ENCODE data around the gene SLC39A9.
"Not testable (repeated sequence)": the region's sequence is repeated elsewhere in the genome, so short reads cannot be mapped to it uniquely, and the experiment has no call there.

The SLC39A9 gene

DNA sequence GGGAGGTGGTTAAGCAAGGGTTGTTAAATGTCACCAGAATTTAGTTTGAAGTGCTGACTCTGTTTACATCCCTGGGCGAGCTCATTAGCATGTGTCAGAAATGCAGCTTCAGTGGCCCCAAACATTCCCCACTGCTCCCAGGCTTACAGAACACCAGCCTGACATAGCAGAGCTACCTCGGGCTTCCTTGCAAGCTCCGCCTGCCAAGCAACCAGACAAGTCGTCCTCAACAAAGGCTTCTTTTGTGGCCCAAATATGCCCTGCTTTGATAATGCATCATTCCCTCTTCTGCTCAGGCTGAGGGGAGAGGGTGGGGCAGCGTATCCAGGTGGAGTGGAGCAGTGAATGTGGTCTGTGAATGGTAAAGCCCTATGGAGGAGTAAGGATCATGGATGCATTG lies 28.4 kb upstream of the SLC39A9 start:
- DNase-seq = no peak

- DNase-seq = no peak
Observed at GRCh38 chr14:69372146-69372545, 26.3 kb upstream of the SLC39A9 start.

DNA sequence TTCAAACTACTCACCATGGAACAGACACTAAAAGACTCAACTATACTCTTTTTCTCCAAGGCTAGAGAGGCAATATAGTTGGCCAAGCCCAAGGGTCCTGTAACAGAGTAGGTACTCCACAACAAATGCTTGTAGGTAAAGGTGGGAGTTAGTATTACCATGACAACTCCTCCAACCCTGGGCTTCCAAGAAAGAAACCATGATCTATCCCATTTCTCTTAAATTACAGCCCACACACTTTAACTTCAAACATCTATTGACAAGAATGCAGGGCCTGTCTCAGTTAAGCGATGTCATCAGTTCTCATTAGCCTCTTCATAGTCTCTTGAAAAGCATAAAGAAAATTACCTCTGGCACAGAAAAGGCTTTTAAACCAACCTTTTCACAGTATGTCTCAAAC lies 25.4 kb upstream of the SLC39A9 start:
- no peak for DNase-seq

DNA sequence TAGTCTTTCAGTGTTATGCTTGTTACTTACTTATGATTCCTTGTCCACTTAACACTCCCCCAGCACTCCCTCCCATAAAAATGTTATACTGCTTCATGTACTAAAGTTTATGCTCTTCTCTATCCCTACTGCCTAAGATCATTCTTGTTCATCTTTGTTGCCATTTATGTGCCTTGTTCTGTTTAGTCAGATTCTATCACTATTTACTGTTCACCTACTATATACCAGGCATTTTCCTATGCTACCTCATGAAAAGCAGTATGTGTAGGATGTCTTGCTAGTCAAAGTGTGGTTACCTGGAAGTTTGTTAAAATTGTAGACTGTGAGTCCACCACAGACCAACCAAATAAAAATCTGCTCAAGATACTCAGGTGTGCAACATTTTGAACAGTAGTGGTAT lies 24.3 kb upstream of the SLC39A9 start:
- no peak for DNase-seq

DNA sequence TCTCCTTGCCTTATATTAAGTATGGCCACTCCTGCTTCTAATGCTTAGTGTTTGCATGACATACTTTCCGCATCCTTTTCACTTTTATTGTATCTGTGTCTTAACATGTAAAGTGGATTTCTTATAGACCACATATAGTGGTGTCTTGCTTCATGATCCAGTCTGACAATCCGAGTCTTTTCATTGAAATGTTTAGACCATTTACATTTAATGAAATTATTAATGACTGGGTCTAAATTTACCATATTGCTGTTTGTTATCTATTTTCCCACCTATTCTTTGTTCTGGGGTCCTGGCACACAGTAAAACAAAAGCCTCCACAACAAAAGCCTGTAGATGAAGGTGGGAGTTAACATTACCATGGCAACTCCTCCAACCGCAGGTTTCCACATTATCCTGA lies 23.3 kb upstream of the SLC39A9 start:
- DNase-seq = no peak

- no peak for DNase-seq
Observed at GRCh38 chr14:69375722-69376121, 22.8 kb upstream of the SLC39A9 start.

DNA sequence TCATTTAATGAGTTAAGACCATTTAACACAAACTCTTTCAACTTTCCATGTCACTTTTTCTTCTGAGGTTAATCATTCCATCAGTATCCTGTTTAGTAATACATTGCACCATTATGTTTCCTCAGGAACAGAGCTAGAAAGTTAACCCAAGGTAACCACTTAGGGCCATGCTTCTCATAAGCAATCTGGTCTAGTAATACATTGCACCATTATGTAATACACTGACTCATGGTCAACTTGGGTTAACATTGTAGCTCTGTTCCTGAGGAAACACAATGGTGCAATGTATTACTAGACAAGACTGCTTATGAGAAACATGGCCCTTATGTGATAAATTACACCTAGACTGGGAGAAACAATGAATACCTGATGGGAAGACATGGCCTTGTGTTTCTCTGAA lies 22.1 kb upstream of the SLC39A9 start:
- DNase-seq = no peak

DNA sequence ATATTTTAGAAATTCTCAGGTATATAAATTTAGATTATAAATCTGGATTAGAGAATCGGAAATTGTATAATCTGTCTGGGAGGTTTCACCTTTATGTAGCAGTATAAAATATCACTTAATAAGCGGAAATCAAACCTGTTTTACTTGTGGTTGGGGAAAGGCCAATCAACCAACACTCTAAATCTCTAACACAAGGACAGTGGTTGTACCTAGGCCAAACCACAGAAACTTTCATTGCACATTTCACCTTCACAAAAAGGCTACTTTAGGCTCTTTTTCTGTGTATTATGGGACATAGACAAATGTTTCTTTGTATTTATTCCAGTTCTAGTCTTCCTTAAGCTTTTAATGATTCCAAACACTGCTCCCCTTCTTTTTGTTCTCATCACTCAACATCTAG lies 20.2 kb upstream of the SLC39A9 start:
- DNase-seq = no peak

- DNase-seq = no peak
Observed at GRCh38 chr14:69387311-69387710, 11.2 kb upstream of the SLC39A9 start.

GRCh38 chr14:69391400-69391799 lies 7.1 kb upstream of the SLC39A9 start:
- not testable (repeated sequence) for DNase-seq

DNA sequence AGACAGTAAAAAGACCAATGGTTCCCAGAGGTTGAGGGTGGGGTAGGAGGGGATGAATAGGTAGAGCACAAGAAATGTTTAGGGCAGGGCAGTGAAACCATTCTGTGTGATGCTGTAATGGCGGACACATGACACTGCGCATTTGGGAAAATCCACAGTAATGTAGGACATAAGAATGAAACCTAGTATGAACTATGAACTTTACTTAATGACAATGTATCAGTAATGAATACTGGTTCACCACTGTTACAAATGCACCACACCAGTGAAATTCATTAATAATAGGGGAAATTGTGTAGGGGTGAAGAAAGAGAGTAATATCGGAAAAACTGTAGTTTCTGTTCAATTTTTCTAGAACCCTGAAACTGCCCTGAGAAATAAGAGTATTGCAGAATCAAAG lies 6.0 kb upstream of the SLC39A9 start:
- no peak for DNase-seq

GRCh38 chr14:69395929-69396328 lies 2.6 kb upstream of the SLC39A9 start:
- no peak for DNase-seq

DNA sequence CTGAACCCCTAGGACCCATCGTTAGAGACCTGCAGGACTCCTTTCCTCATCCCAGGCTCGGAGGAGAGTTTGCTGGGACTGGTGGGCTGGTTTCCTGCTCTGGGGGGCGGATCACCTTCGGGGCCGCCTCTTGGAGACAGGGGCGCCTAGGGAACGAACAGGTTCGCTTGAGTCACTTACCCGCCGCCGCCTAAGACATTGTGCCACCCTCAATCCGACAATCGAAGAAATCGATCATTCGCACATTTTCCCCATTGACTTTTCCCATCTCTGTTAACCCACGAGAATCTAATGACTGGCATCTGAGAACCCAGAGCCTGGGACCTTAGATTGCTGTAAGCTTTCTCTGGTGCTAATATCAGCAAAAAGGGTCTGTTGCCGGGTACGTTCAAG lies 322 bp downstream of the SLC39A9 start:
- DNase-seq = no peak

- DNase-seq = no peak
Observed at GRCh38 chr14:69399750-69400149, 1.3 kb downstream of the SLC39A9 start.

DNA sequence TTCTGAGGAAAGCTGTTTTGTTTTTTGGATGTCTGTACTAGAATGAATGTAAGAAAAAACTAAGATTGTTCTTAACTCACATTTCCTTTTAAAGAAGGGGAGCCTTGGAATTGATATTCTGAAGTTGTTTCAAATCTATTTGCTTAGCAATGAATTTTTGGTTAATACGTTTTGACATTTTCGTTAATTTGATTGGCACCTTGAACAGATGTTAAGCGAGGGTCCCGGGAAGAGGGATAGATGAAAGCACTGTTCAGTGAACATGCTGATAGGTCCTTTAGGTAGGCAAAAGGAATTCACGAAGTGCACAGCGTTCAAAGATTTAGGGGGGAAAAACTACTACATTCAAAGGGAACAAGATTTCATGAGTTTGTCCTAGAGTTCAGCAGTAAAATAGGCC lies 1.7 kb downstream of the SLC39A9 start:
- no peak for DNase-seq

- DNase-seq = no peak
Observed at GRCh38 chr14:69401841-69402240, 3.3 kb downstream of the SLC39A9 start.

DNA sequence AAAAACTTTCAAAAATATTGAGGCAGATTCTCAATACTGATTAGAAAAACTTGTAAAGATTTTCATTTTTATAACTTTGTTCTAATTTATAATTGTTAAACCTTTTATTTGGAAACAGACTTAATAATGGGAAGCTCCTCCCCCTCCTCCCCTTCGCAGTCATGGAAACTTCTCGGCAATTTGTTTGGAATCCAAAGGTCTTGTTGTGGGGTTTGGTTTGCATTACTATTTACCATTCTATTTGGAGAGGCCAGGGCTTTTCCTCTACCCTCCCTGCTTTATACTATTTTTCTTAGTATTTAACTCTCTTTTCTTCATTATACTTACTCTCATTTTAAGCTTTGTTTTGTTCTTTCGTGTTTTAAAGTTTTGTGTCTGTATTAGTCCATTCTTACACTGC lies 6.0 kb downstream of the SLC39A9 start:
- DNase-seq = no peak

- DNase-seq = no peak
Observed at GRCh38 chr14:69404883-69405282, 6.4 kb downstream of the SLC39A9 start.

GRCh38 chr14:69405762-69406161 lies 7.3 kb downstream of the SLC39A9 start:
- no peak for DNase-seq

GRCh38 chr14:69408331-69408960 lies 10.0 kb downstream of the SLC39A9 start:
- no peak for DNase-seq

DNA sequence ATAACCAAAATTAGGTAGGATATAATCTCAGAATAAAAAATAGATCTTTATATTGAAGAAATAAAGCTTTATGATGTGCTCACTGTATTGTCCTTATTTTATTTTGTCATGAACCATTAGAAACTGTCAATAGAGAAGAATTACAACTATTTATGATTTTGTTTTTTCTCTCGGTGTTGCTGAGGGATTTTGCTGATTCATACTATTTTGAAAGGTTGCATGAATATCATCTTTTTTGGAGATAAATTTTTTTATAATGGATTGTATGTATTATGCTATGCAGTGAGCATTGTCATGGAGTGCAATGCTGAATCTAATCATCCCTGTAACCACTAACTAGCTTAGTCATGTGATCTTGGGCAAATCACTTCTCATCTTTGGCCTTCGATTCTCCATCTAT lies 15.0 kb downstream of the SLC39A9 start:
- DNase-seq = no peak

GRCh38 chr14:69416087-69416486 lies 17.6 kb downstream of the SLC39A9 start:
- not testable (repeated sequence) for DNase-seq

GRCh38 chr14:69423279-69423678 lies 24.8 kb downstream of the SLC39A9 start:
- no peak for DNase-seq

DNA sequence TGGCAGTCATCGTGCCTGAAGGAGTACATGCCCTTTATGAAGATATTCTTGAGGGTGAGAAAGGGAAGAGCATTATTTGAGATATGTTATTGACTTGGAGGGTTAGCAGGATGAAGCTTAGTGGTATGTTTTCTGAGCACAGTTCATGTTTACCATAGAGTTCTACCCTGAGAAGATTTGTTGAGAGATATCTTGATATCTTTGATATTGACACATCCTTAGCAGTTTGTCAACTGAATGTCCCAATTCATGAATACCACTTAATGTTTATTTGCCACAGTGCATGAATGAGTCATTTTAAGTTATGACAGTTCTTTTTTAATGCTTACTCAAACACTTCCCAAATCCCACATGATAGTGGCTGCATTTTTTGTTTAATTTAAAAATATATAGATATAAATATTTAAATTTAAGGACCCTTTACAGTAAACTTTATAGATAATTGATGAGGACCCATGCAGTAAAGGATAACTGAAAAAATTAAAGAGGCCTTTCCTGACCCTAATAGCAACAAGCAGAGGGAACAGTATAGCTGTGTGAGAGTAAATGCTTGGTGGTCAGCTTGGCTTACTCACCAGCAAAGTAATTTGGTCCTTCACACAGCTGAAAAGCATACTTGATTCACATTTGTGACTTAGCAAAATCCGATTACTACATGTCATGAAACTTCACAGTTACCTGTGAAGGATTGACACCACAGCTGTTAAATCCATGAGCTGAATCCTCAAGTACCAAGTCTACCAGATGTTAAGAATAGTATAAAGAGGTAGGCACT lies 25.8 kb downstream of the SLC39A9 start:
- DNase-seq = no peak

DNA sequence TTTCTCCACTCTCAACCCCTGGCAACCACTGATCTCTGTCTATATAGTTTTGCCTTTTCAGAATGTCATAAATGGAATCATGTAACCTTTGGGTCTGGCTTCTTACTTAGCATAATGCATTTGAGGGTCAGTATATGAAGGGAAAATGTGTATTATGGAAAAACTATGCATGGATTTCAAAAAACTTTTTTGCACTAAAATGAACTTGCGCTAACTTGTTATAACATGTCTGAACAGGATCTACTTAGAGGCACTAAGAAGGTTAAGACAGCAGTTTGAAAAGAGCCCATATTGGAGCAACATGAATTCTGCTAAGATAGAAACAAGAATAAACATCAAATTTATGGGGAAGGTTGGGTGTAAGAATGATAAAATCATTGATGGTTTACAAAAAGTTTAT lies 29.1 kb downstream of the SLC39A9 start:
- DNase-seq = no peak

Measured in CD4-positive, alpha-beta T cell treated with Interleukin-21 for 1 hour (primary cell).